ENCODE data around the gene UNC5B. TPM values are rescaled to one million over a fixed set of nuclear protein-coding genes. Genes with fewer than 3 reads are reported as not detected.

UNC5B gene
- total and polyA plus RNA-seq, 8 donors, result 14.4 to 31.2 (median 21.4) TPM

GRCh38 chr10:71231206-71231605 is 18.8 kb downstream of the UNC5B start:
- no peak for DNase-seq
- TF ChIP-seq CTCF (IDR thresholded peaks at IDR 0.05), result no peak
- no peaks in the 10 kb centered on the region for H3K9me3 ChIP-seq
- intact Hi-C loops (cut with DNase I), result no loop called here
- H3K27me3 ChIP-seq, result no peaks in the 10 kb centered on the region
- peaks cover 37 to 49% of the 10 kb centered on the region in 2 donors for H3K4me1 ChIP-seq
- H3K4me3 ChIP-seq, result no peak overlapping the region
- no peak overlapping the region for H3K27ac ChIP-seq
- ATAC-seq, result no peak
- no peaks in the 10 kb centered on the region for H3K36me3 ChIP-seq

DNA sequence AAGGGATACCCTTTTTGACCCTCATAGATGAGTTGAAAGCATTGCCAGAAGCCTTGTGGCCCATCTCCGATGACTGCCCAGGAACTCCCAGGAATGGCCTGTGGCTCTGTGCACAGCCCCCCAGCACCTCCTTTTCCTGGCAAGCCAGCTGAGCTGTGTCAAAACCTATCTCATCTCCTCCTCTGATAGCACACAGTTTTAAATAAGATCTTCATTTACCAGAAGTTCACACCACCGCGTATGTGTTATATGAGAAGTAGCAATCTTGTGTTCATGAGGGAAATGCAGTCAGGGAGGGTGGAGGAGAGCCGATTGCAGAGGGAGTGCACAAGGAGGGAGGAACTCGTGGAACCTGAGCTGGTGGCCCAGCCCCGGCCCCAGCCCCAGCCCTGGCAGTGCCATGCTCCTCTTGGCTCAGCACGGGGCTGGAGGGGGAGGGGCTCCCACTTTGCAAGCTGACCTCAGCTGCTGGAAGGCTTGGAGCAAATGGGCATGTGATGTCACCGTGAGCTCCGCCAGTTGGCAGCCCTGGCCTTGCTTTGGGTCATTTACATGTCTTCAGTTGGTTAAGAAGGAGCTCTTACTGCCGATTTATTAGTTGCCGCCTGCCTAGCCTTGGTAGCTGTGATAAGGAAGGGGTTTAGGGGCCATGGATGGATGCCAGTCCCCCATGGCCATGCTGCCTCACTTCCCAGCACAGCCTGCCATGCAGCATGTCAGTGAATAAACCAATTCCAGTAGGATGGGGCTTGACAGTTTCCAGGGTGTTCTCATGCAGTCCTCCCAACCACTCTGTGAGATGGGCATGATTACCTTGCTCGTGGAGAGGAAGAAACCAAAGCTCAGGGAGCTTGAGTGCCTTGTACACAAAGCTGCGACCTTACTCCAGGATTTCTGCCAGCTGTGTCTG is 20.0 kb downstream of the UNC5B start:
- no peak overlapping the region for H3K4me3 ChIP-seq
- ATAC-seq (peak; percentile 41), DNase-seq (peak in 2 of 4 donors; percentile 64 to 69)
- no peaks in the 10 kb centered on the region for H3K27me3 ChIP-seq
- H3K9me3 ChIP-seq, result no peaks in the 10 kb centered on the region
- no peak for TF ChIP-seq CTCF (IDR thresholded peaks at IDR 0.05)
- no peak overlapping the region for H3K27ac ChIP-seq
- no peaks in the 10 kb centered on the region for H3K36me3 ChIP-seq
- peaks cover 37 to 49% of the 10 kb centered on the region in 2 donors for H3K4me1 ChIP-seq
- intact Hi-C loops (cut with DNase I), result no loop called here

- no peak overlapping the region for H3K27ac ChIP-seq
- DNase-seq, result no peak
- intact Hi-C loops (cut with DNase I), result no loop called here
Measured at GRCh38 chr10:71233482-71233892, 21.1 kb downstream of the UNC5B start.

DNA sequence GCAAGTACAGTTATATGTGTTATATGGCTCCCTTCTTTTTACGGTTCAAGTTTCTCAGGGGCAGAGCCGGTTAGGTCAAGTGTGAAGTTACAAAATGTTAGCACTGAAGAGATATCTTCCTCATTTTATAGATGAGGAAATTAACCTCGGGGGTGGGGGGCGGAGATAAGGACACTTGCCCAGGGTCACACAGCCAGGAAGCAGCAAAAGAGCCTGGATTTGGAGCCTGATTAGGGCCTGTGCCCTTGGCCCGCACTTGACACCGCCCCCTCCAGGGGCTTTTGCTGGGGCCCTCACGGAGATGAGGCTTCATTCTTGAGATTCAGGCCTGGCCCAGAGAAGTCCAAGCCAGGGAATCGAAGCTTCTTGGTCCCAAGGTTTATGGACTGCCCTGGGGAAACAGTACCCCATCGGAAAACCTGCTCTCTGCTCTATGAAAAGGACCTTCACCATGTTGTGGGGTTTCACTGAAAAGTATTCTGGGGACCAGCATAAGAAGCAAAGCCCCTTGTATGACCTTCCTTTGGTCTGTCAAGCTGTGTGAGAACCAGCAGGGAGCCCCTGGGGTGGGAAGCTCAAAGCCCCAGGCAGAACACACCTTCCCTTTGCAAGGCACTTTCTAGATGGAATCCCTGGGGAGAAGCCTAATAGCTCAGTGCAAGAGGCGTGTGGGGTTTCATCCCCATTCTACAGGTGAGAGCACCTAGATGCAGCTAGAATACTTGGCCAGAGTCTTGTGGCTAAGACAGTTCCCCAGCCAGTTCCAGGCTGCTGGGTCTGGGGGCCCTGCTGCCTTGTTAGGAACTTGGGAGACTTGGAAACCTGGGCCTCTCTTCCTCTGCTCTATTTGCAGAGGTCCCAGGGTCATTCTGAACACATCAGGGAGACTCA is 21.9 kb downstream of the UNC5B start:
- Histone ChIP-seq H3K4me3 (no peak overlapping the region), H3K36me3 (no peaks in the 10 kb centered on the region), H3K4me1 (peaks cover 37 to 49% of the 10 kb centered on the region in 2 donors), H3K27me3 (no peaks in the 10 kb centered on the region), H3K27ac (peak overlapping the region; percentile 61 to 75), H3K9me3 (no peaks in the 10 kb centered on the region)
- no peak for ATAC-seq
- DNase-seq, result no peak
- intact Hi-C loops (cut with DNase I), result no loop called here
- no peak for TF ChIP-seq CTCF (IDR thresholded peaks at IDR 0.05)

More at GRCh38 chr10:71233482-71233892, 21.1 kb downstream of the UNC5B start:
- H3K4me1 ChIP-seq, result peaks cover 37 to 49% of the 10 kb centered on the region in 2 donors
- no peaks in the 10 kb centered on the region for H3K27me3 ChIP-seq
- no peak overlapping the region for H3K4me3 ChIP-seq
- H3K9me3 ChIP-seq, result no peaks in the 10 kb centered on the region
- no peaks in the 10 kb centered on the region for H3K36me3 ChIP-seq
- no peak for TF ChIP-seq CTCF (IDR thresholded peaks at IDR 0.05)
- ATAC-seq, result no peak
